ENCODE results near the gene SIGLEC7. TPM values are rescaled to one million over a fixed set of nuclear protein-coding genes. Genes with fewer than 3 reads are reported as not detected.

SIGLEC7 gene
- not detected in 2 replicates for total RNA-seq

GRCh38 chr19:51142119-51142518, at the start of gene SIGLEC7:
SIGLEC7 (plus strand) TSS chr19:51142301; CDS start chr19:51142370, 69 bp downstream.

GRCh38 chr19:51108066-51108804, 33.9 kb upstream of the SIGLEC7 start, which contains the start of gene CTU1:
CTU1 (minus strand) TSS chr19:51108409; CDS start chr19:51104569, 3,840 bp downstream.

GRCh38 chr19:51124729-51125128, 17.4 kb upstream of the SIGLEC7 start, which contains the start of gene SIGLEC9:
SIGLEC9 (plus strand) TSS chr19:51124906; CDS start chr19:51124975, 69 bp downstream.

Other genes starting within 250 kb of the SIGLEC7 start
- gene KLK4, start 230.9 kb upstream of the SIGLEC7 start, total RNA-seq: not detected in 2 replicates
- not detected in 2 replicates for gene KLK5, start 189.3 kb upstream of the SIGLEC7 start, total RNA-seq
- gene KLK6, start 172.7 kb upstream of the SIGLEC7 start, total RNA-seq: not detected in 2 replicates
- not detected in 2 replicates for gene KLK7, start 158.4 kb upstream of the SIGLEC7 start, total RNA-seq
- not detected in 2 replicates for gene KLK8, start 140.7 kb upstream of the SIGLEC7 start, total RNA-seq
- gene KLK10, start 122.6 kb upstream of the SIGLEC7 start, total RNA-seq: not detected in 2 replicates
- gene KLK11, start 115.7 kb upstream of the SIGLEC7 start, total RNA-seq: not detected in 2 replicates
- gene KLK12, start 107.3 kb upstream of the SIGLEC7 start, total RNA-seq: not detected in 2 replicates
- gene KLK13, start 77.2 kb upstream of the SIGLEC7 start, total RNA-seq: not detected in 2 replicates
- gene KLK14, start 59.4 kb upstream of the SIGLEC7 start, total RNA-seq: not detected in 2 replicates
- gene CTU1, start 33.9 kb upstream of the SIGLEC7 start, total RNA-seq: 9.5 and 11.1 TPM in 2 replicates
- gene SIGLEC9, start 17.4 kb upstream of the SIGLEC7 start, total RNA-seq: 0.44 TPM in 1 of 2 replicates, not detected in the other
- gene CD33, start 82.8 kb downstream of the SIGLEC7 start, total RNA-seq: 0.22 TPM in 1 of 2 replicates, not detected in the other
- not detected in 2 replicates for gene SIGLECL1, start 108.8 kb downstream of the SIGLEC7 start, total RNA-seq
- not detected in 2 replicates for gene IGLON5, start 169.3 kb downstream of the SIGLEC7 start, total RNA-seq
- 0.22 and 0.50 TPM in 2 replicates for gene VSIG10L, start 199.8 kb downstream of the SIGLEC7 start, total RNA-seq
- 130 and 137 TPM in 2 replicates for gene ETFB, start 224.1 kb downstream of the SIGLEC7 start, total RNA-seq
- not detected in 2 replicates for gene CLDND2, start 226.7 kb downstream of the SIGLEC7 start, total RNA-seq
- gene NKG7, start 230.4 kb downstream of the SIGLEC7 start, total RNA-seq: not detected in 2 replicates
- gene LIM2, start 245.7 kb downstream of the SIGLEC7 start, total RNA-seq: not detected in 2 replicates
- gene C19orf84, start 248.3 kb downstream of the SIGLEC7 start, total RNA-seq: not detected in 2 replicates

Measured in uterine smooth muscle cell (primary cell).